ENCODE measurements around the gene GAN.

DNA sequence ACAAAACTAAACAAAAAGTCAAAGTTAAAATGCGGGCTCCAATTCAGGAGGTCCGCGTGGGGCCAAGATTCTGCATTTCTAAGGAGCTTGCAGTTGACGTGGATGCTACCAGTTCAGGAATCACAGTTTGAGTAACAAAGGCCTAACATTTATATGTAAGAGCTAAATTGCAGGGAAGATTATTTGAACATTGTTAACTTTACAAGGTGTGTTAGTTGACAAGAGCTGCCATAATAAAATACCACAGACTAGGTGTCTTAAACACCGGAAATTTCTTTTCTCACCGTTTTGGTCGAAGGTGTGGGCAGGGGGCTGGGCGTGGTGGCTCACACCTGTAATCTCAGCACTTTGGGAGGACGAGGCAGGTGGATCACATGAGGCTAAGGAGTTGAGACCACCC is 105.0 kb downstream of the GAN start:
- TF ChIP-seq POLR2AphosphoS5 (IDR thresholded peaks at IDR 0.05; ENCODE audit: low read depth, low read length) (no peak), TAF1 (IDR thresholded peaks at IDR 0.05; ENCODE audit: borderline replicate concordance, insufficient read depth, low read length) (no peak), SIN3A (IDR thresholded peaks at IDR 0.05; ENCODE audit: borderline replicate concordance, insufficient read depth, low read length) (no peak)
- TF ChIP-seq, protein P1, sequence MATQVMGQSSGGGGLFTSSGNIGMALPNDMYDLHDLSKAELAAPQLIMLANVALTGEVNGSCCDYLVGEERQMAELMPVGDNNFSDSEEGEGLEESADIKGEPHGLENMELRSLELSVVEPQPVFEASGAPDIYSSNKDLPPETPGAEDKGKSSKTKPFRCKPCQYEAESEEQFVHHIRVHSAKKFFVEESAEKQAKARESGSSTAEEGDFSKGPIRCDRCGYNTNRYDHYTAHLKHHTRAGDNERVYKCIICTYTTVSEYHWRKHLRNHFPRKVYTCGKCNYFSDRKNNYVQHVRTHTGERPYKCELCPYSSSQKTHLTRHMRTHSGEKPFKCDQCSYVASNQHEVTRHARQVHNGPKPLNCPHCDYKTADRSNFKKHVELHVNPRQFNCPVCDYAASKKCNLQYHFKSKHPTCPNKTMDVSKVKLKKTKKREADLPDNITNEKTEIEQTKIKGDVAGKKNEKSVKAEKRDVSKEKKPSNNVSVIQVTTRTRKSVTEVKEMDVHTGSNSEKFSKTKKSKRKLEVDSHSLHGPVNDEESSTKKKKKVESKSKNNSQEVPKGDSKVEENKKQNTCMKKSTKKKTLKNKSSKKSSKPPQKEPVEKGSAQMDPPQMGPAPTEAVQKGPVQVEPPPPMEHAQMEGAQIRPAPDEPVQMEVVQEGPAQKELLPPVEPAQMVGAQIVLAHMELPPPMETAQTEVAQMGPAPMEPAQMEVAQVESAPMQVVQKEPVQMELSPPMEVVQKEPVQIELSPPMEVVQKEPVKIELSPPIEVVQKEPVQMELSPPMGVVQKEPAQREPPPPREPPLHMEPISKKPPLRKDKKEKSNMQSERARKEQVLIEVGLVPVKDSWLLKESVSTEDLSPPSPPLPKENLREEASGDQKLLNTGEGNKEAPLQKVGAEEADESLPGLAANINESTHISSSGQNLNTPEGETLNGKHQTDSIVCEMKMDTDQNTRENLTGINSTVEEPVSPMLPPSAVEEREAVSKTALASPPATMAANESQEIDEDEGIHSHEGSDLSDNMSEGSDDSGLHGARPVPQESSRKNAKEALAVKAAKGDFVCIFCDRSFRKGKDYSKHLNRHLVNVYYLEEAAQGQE (IDR thresholded peaks at IDR 0.05; ENCODE audit: insufficient read depth in 1 of 2, low read depth in 2 of 2, low read length in 2 of 2), result no peak
